Neural cell (in vitro differentiated cells): Measurements from ENCODE around the gene SAMD4A. TPM values are rescaled to one million over a fixed set of nuclear protein-coding genes. Genes with fewer than 3 reads are reported as not detected.

Experiments used
- H2AFZ ChIP-seq: fragments of 200-600, 300-800 bp; sonication (generic), shearing (Covaris generic); 2 replicates; pipeline ENCODE4 v1.6.0; 2014; ENCODE audit warnings: low read depth, mild to moderate bottlenecking, antibody characterized with exemption, low read length, moderate library complexity
- H3F3A ChIP-seq: fragments of 200-600 bp; shearing (Covaris generic); 2 replicates; pipeline ENCODE4 v1.6.1; 2016; ENCODE audit warnings: mild to moderate bottlenecking, moderate library complexity, mixed read lengths, antibody characterized with exemption, low read length; ENCODE audit not compliant: insufficient read depth, poor library complexity, severe bottlenecking
- H3K27ac ChIP-seq: fragments of 200-600, 300-800 bp; sonication (generic), shearing (Covaris generic); 2 replicates; pipeline ENCODE4 v1.5.1; 2014; ENCODE audit warnings: mild to moderate bottlenecking, low read length, moderate library complexity
- H3K27me3 ChIP-seq: fragments of 300-800, 200-600 bp; sonication (generic), shearing (Covaris generic); 2 replicates; pipeline ENCODE4 v1.6.0; 2014; ENCODE audit warnings: mild to moderate bottlenecking, low read depth, low read length, moderate library complexity; ENCODE audit not compliant: insufficient read depth
- H3K36me3 ChIP-seq: fragments of 300-800, 200-600 bp; sonication (generic), shearing (Covaris generic); 2 replicates; pipeline ENCODE4 v1.5.1; 2014; ENCODE audit warnings: mild to moderate bottlenecking, antibody characterized with exemption, low read length, moderate library complexity; ENCODE audit not compliant: insufficient read depth
- H3K4me2 ChIP-seq: fragments of 300-800, 200-600 bp; sonication (generic), shearing (Covaris generic); 2 replicates; pipeline ENCODE4 v1.6.0; 2014; ENCODE audit warnings: mild to moderate bottlenecking, low read length
- H3K4me3 ChIP-seq: fragments of 300-800, 200-600 bp; sonication (generic), shearing (Covaris generic); 2 replicates; pipeline ENCODE4 v1.5.1; 2014; ENCODE audit warnings: mild to moderate bottlenecking, low read length, moderate library complexity
- H3K79me2 ChIP-seq: fragments of 200-600 bp; shearing (Covaris generic); replicated peaks from 2 replicates; pipeline ENCODE4 v1.6.0; 2014; ENCODE audit warnings: mild to moderate bottlenecking, low read length, moderate library complexity; ENCODE audit not compliant: insufficient read depth
- H3K9ac ChIP-seq: fragments of 300-800, 200-600 bp; sonication (generic), shearing (Covaris generic); 2 replicates; pipeline ENCODE4 v1.6.1; 2016; ENCODE audit warnings: mild to moderate bottlenecking, low read length, mixed read lengths
- H3K9me2 ChIP-seq: fragments of 200-600 bp; shearing (Covaris generic); 2 replicates; pipeline ENCODE4 v1.6.1; 2016; ENCODE audit warnings: mild to moderate bottlenecking, low read length, mixed read lengths; ENCODE audit not compliant: insufficient read depth
- H3K9me3 ChIP-seq: fragments of 200-600, 300-800 bp; sonication (generic), shearing (Covaris generic); 2 replicates; pipeline ENCODE4 v1.6.1; 2016; ENCODE audit warnings: mild to moderate bottlenecking, mixed run types, low read length, moderate library complexity, mixed read lengths
- H4K20me1 ChIP-seq: fragments of 200-600 bp; shearing (Covaris generic); 2 replicates; pipeline ENCODE4 v1.6.1; 2016; ENCODE audit warnings: mild to moderate bottlenecking, mixed run types; ENCODE audit not compliant: insufficient read depth
- EP300 ChIP-seq: fragments of 450-650 bp; conservative IDR thresholded peaks from 2 replicates; pipeline ENCODE4 v1.6.1; 2014; ENCODE audit warnings: antibody characterized with exemption, mild to moderate bottlenecking, moderate library complexity; ENCODE audit not compliant: poor library complexity, severe bottlenecking
- EZH2 ChIP-seq: fragments of 200-600, 300-800 bp; shearing (Covaris generic), sonication (generic); IDR thresholded peaks from 2 replicates; pipeline ENCODE4 v1.6.1; 2014; ENCODE audit warnings: antibody characterized with exemption, low read length, borderline replicate concordance, mild to moderate bottlenecking; ENCODE audit not compliant: insufficient read depth, poor library complexity, severe bottlenecking
- MXI1 ChIP-seq: fragments of 450-650 bp; conservative IDR thresholded peaks from 2 replicates; pipeline ENCODE4 v1.6.1; 2014; ENCODE audit warnings: antibody characterized with exemption, mild to moderate bottlenecking; ENCODE audit not compliant: poor library complexity, severe bottlenecking
- POLR2AphosphoS5 ChIP-seq: IDR thresholded peaks from 2 replicates; pipeline ENCODE4 v1.6.1; 2012
- RAD21 ChIP-seq: fragments of 450-650 bp; conservative IDR thresholded peaks from 2 replicates; pipeline ENCODE4 v1.6.1; 2014; ENCODE audit warnings: antibody characterized with exemption, mild to moderate bottlenecking, moderate library complexity
- SMC3 ChIP-seq: fragments of 450-650 bp; conservative IDR thresholded peaks from 2 replicates; pipeline ENCODE4 v1.6.1; 2014; ENCODE audit warnings: antibody characterized with exemption, mild to moderate bottlenecking, moderate library complexity; ENCODE audit not compliant: poor library complexity
- TAF1 ChIP-seq: IDR thresholded peaks from 2 replicates; pipeline ENCODE4 v1.6.1; 2012; ENCODE audit warnings: low read depth
- polyA plus RNA-seq: library from polyadenylated mRNA; depleted of rRNA; stranded (reverse); fragments of >200 nt; gene quantifications from 2 replicates; pipeline ENCODE4 v1.2.3, GENCODE V29; 2014
- TF ChIP-seq, protein P1 (sequence below): fragments of 450-650 bp; IDR thresholded peaks from 2 replicates; pipeline ENCODE4 v1.5.1; 2014; ENCODE audit warnings: antibody characterized with exemption, mild to moderate bottlenecking, moderate library complexity; ENCODE audit not compliant: poor library complexity, severe bottlenecking
- TF ChIP-seq, protein P2 (sequence below): IDR thresholded peaks from 2 replicates; pipeline ENCODE4 v1.6.1; 2012; ENCODE audit warnings: borderline replicate concordance

The SAMD4A gene
- polyA plus RNA-seq, 1 donor from 2014 or later: 1.0 TPM

GRCh38 chr14:54785136-54785777, 218.3 kb downstream of the SAMD4A start:
- no peaks in the 10 kb centered on the region for H3K36me3 ChIP-seq
- TF ChIP-seq EP300 (no peak), POLR2AphosphoS5 (no peak), RAD21 (no peak), SMC3 (no peak), TAF1 (no peak), EZH2 (no peak), MXI1 (no peak)
- TF ChIP-seq, protein P1, sequence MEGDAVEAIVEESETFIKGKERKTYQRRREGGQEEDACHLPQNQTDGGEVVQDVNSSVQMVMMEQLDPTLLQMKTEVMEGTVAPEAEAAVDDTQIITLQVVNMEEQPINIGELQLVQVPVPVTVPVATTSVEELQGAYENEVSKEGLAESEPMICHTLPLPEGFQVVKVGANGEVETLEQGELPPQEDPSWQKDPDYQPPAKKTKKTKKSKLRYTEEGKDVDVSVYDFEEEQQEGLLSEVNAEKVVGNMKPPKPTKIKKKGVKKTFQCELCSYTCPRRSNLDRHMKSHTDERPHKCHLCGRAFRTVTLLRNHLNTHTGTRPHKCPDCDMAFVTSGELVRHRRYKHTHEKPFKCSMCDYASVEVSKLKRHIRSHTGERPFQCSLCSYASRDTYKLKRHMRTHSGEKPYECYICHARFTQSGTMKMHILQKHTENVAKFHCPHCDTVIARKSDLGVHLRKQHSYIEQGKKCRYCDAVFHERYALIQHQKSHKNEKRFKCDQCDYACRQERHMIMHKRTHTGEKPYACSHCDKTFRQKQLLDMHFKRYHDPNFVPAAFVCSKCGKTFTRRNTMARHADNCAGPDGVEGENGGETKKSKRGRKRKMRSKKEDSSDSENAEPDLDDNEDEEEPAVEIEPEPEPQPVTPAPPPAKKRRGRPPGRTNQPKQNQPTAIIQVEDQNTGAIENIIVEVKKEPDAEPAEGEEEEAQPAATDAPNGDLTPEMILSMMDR: no peak
- TF ChIP-seq, protein P2, sequence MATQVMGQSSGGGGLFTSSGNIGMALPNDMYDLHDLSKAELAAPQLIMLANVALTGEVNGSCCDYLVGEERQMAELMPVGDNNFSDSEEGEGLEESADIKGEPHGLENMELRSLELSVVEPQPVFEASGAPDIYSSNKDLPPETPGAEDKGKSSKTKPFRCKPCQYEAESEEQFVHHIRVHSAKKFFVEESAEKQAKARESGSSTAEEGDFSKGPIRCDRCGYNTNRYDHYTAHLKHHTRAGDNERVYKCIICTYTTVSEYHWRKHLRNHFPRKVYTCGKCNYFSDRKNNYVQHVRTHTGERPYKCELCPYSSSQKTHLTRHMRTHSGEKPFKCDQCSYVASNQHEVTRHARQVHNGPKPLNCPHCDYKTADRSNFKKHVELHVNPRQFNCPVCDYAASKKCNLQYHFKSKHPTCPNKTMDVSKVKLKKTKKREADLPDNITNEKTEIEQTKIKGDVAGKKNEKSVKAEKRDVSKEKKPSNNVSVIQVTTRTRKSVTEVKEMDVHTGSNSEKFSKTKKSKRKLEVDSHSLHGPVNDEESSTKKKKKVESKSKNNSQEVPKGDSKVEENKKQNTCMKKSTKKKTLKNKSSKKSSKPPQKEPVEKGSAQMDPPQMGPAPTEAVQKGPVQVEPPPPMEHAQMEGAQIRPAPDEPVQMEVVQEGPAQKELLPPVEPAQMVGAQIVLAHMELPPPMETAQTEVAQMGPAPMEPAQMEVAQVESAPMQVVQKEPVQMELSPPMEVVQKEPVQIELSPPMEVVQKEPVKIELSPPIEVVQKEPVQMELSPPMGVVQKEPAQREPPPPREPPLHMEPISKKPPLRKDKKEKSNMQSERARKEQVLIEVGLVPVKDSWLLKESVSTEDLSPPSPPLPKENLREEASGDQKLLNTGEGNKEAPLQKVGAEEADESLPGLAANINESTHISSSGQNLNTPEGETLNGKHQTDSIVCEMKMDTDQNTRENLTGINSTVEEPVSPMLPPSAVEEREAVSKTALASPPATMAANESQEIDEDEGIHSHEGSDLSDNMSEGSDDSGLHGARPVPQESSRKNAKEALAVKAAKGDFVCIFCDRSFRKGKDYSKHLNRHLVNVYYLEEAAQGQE: no peak
- H3K9me2 ChIP-seq: no peaks in the 10 kb centered on the region
- H3F3A ChIP-seq: no peaks in the 10 kb centered on the region
- no peak overlapping the region for H3K4me3 ChIP-seq
- no peak overlapping the region for H2AFZ ChIP-seq
- H3K27ac ChIP-seq: no peak overlapping the region
- H3K9me3 ChIP-seq: no peaks in the 10 kb centered on the region
- no peaks in the 10 kb centered on the region for H3K79me2 ChIP-seq
- H4K20me1 ChIP-seq: no peaks in the 10 kb centered on the region
- no peaks in the 10 kb centered on the region for H3K27me3 ChIP-seq
- no peak overlapping the region for H3K9ac ChIP-seq
- no peak overlapping the region for H3K4me2 ChIP-seq

DNA sequence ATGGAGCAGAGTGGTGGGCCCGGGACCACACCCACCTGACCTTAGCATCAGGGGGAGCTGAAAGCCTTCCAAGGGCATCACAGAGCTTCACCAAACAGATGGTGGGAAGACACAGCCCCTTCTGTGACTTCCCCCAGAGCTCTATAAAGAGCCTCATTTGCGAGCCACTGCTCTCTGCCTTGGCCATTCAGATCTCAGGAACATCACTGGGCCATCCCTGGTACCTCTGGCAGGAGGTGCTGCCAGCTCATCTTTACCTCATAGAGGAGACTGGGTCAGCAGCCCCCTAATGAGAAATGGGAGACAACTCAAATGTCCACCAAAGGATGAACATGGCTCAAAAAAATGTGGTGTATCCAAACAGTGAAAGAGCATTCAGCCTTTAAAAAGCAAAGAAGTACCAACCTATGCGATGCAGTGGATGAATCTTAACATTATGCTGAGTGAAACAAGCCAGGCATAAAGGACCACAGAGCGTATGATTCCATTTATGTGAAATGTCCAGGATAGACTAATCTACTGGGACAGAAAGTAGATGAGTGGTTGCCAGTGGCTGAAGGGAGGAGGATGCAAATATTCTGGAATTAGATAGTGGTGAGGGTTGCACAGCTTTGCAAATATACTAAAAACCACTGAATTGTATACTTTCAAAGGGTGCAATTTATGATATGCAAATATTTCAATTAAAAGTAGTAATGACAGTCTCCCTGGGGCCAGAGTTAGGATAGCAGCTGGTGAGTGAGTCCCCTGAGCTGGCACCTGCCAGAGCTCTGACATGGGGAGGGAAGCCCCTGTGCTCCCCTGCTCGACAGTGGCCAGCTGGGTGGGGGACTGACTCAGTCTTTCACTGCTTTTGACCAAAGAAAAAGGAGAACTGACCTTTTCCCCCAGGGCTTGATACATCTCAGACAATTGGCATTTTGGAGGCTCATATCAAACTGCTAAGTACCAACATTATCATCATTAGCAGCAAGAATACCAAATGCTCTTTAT, 219.1 kb downstream of the SAMD4A start:
- Histone ChIP-seq H2AFZ (no peak overlapping the region), H3K4me3 (no peak overlapping the region), H3K9me2 (no peaks in the 10 kb centered on the region), H3F3A (no peaks in the 10 kb centered on the region), H3K9me3 (no peaks in the 10 kb centered on the region), H3K4me2 (no peak overlapping the region), H3K79me2 (no peaks in the 10 kb centered on the region), H3K27me3 (no peaks in the 10 kb centered on the region), H3K9ac (no peak overlapping the region), H4K20me1 (no peaks in the 10 kb centered on the region), H3K36me3 (no peaks in the 10 kb centered on the region), H3K27ac (no peak overlapping the region)
- TF ChIP-seq TAF1: no peak
- TF ChIP-seq POLR2AphosphoS5: no peak
- TF ChIP-seq, protein P2: no peak
- no peak for TF ChIP-seq SMC3
- TF ChIP-seq MXI1: no peak
- TF ChIP-seq RAD21: no peak
- no peak for TF ChIP-seq EP300
- no peak for TF ChIP-seq EZH2
- TF ChIP-seq, protein P1: no peak
